Neural progenitor cell (in vitro differentiated cells): ENCODE results near the gene STEEP1. TPM values are rescaled to one million over a fixed set of nuclear protein-coding genes. Genes with fewer than 3 reads are reported as not detected.
A peak's percentile ranks its signal among the peaks of the same experiment; 100 is the strongest.

Experiments used
- DNase-seq: peaks from one replicate; pipeline ENCODE4 v3.0.0-alpha.2; 2016; ENCODE audit warnings: low spot score
- H2AFZ ChIP-seq: fragments of 200-600 bp; sonication (generic); replicated peaks from 2 replicates; pipeline ENCODE4 v1.6.1; 2016; ENCODE audit warnings: antibody characterized with exemption
- H3F3A ChIP-seq: fragments of 200-600 bp; sonication (generic); 2 replicates; pipeline ENCODE4 v1.6.1; 2016; ENCODE audit warnings: antibody characterized with exemption, low read depth
- H3K27ac ChIP-seq: fragments of 200-600 bp; sonication (generic); 2 replicates; pipeline ENCODE4 v1.5.1; 2016; ENCODE audit warnings: mild to moderate bottlenecking
- H3K27me3 ChIP-seq: fragments of 200-600 bp; sonication (generic); 2 replicates; pipeline ENCODE4 v1.6.1; 2016; ENCODE audit warnings: mild to moderate bottlenecking, moderate library complexity
- H3K36me3 ChIP-seq: fragments of 200-600 bp; sonication (generic); 2 replicates; pipeline ENCODE4 v1.5.1; 2016
- H3K4me1 ChIP-seq: fragments of 200-600 bp; sonication (generic); 2 replicates; pipeline ENCODE4 v1.6.1; 2016; ENCODE audit warnings: mixed run types
- H3K4me2 ChIP-seq: fragments of 200-600 bp; sonication (generic); 2 replicates; pipeline ENCODE4 v1.6.1; 2016
- H3K4me3 ChIP-seq: fragments of 200-600 bp; sonication (generic); 2 replicates; pipeline ENCODE4 v1.5.1; 2016
- H3K79me2 ChIP-seq: fragments of 200-600 bp; sonication (generic); 2 replicates; pipeline ENCODE4 v1.6.1; 2016; ENCODE audit warnings: low read depth
- H3K9ac ChIP-seq: fragments of 200-600 bp; sonication (generic); 2 replicates; pipeline ENCODE4 v1.6.1; 2016
- H3K9me3 ChIP-seq: fragments of 200-600 bp; sonication (generic); 2 replicates; pipeline ENCODE4 v1.5.1; 2016; ENCODE audit warnings: low read depth
- H4K20me1 ChIP-seq: fragments of 200-600 bp; sonication (generic); 2 replicates; pipeline ENCODE4 v1.6.1; 2016; ENCODE audit warnings: low read depth
- H3K27ac Mint-ChIP-seq: 3 replicates; pipeline ENCODE4 v1.8.0; 2021; ENCODE audit warnings: mixed read lengths
- H3K27me3 Mint-ChIP-seq: 2 replicates; pipeline ENCODE4 v1.8.0; 2022; ENCODE audit warnings: low read depth, mild to moderate bottlenecking, inconsistent platforms, moderate library complexity, mixed read lengths; ENCODE audit not compliant: insufficient read depth
- H3K36me3 Mint-ChIP-seq: 3 replicates; pipeline ENCODE4 v1.8.0; 2021; ENCODE audit warnings: mixed read lengths
- H3K4me1 Mint-ChIP-seq: 3 replicates; pipeline ENCODE4 v1.8.0; 2021; ENCODE audit warnings: mixed read lengths
- H3K4me3 Mint-ChIP-seq: 3 replicates; pipeline ENCODE4 v1.8.0; 2021; ENCODE audit warnings: mild to moderate bottlenecking, moderate library complexity, mixed read lengths
- H3K9me3 Mint-ChIP-seq: 3 replicates; pipeline ENCODE4 v1.8.0; 2020; ENCODE audit warnings: mixed read lengths
- EZH2 ChIP-seq: fragments of 200-600 bp; sonication (generic); IDR thresholded peaks from 2 replicates; pipeline ENCODE4 v1.6.1; 2017; ENCODE audit warnings: antibody characterized with exemption, mild to moderate bottlenecking, moderate library complexity
- EZH2phosphoT487 ChIP-seq: fragments of 200-600 bp; sonication (generic); IDR thresholded peaks from 2 replicates; pipeline ENCODE4 v1.6.1; 2017; ENCODE audit warnings: antibody characterized with exemption
- total RNA-seq: library from RNA; depleted of rRNA; stranded (reverse); fragments of >200 nt; gene quantifications from 2 replicates; pipeline ENCODE4 v1.2.3, GENCODE V29; 2015; ENCODE audit warnings: low replicate concordance
- TF ChIP-seq, protein P1 (sequence below): fragments of 200-600 bp; sonication (generic); IDR thresholded peaks from 2 replicates; pipeline ENCODE4 v1.5.1; 2017; ENCODE audit warnings: antibody characterized with exemption, mild to moderate bottlenecking

Gene STEEP1
- total RNA-seq, 1 donor from 2014 or later = 53.5 TPM

DNA sequence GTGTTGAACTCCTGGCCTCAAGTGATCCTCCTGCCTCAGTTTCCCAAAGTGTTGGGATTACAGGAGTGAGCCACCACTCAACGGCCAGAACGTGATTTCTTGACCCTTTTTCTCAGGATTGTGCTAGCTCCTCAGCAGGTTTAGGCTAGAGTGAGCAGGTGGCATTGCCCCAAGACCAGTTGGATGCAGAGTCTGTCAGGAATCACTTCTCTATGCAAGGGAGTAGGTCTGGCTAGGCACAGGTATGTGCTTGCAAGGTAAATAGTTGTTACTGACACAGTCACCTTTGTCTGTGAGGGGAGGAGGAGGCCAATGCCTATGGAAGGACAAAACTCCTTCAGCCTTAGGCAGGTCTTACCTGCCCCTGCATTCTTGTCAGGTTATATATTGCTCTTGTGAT, 72.7 kb downstream of the STEEP1 start:
- H3K27ac ChIP-seq = no peak overlapping the region
- H2AFZ ChIP-seq = no peak overlapping the region
- no peaks in the 10 kb centered on the region for H3K36me3 Mint-ChIP-seq
- no peak overlapping the region for H3K4me3 ChIP-seq
- no peaks in the 10 kb centered on the region for H4K20me1 ChIP-seq
- H3K4me1 ChIP-seq = no peaks in the 10 kb centered on the region
- peaks cover 5% of the 10 kb centered on the region for H3K27me3 Mint-ChIP-seq
- no peak overlapping the region for H3K9ac ChIP-seq
- no peaks in the 10 kb centered on the region for H3K9me3 ChIP-seq
- no peak overlapping the region for H3K4me3 Mint-ChIP-seq
- no peaks in the 10 kb centered on the region for H3K36me3 ChIP-seq
- peaks cover 12% of the 10 kb centered on the region for H3K9me3 Mint-ChIP-seq
- DNase-seq = no peak
- TF ChIP-seq, protein P1, sequence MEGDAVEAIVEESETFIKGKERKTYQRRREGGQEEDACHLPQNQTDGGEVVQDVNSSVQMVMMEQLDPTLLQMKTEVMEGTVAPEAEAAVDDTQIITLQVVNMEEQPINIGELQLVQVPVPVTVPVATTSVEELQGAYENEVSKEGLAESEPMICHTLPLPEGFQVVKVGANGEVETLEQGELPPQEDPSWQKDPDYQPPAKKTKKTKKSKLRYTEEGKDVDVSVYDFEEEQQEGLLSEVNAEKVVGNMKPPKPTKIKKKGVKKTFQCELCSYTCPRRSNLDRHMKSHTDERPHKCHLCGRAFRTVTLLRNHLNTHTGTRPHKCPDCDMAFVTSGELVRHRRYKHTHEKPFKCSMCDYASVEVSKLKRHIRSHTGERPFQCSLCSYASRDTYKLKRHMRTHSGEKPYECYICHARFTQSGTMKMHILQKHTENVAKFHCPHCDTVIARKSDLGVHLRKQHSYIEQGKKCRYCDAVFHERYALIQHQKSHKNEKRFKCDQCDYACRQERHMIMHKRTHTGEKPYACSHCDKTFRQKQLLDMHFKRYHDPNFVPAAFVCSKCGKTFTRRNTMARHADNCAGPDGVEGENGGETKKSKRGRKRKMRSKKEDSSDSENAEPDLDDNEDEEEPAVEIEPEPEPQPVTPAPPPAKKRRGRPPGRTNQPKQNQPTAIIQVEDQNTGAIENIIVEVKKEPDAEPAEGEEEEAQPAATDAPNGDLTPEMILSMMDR = no peak
- TF ChIP-seq EZH2phosphoT487 (no peak), EZH2 (no peak)
- H3K27me3 ChIP-seq = no peaks in the 10 kb centered on the region
- no peak overlapping the region for H3K4me2 ChIP-seq
- no peak overlapping the region for H3K27ac Mint-ChIP-seq
- no peaks in the 10 kb centered on the region for H3K79me2 ChIP-seq
- peaks cover 11% of the 10 kb centered on the region for H3K4me1 Mint-ChIP-seq
- H3F3A ChIP-seq = no peaks in the 10 kb centered on the region

DNA sequence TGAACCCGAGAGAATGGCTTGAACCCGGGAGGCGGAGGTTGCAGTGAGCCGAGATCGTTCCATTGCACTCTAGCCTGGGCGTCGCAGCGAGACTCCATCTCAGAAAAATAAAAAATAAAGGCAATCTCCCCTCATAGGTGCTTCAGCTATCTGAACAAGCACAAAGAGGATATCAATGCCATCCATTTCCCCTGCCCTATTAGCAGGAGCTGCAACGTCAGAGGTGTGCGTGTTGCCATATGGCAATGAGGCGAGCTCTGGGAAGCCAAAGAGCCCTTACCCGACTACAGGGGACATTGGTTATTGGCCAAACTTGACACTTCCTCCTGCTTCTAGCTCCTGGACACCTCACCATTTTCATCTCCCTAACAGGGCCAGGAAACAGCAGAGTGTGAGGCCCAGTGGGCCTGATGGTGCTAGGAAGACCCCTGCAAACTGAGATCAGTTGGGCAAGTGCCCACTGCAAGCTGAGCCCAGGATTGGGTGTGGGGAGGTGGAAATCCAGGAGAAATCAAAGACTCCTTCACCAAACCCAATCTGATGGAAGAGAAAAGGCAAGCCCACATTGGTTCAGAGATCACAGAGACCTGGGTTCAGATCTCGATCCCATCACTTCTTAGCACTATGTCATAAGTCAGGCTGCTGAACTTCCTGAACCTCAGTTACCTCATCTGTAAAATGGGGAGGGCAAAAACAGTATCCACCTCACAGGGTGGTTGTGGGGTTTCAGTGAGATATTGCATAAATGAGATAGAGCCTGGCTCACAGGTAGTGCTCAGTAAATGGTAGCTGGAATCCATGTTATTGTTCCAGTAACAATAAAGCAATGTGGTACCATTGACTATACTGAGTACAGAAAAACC, 75.8 kb downstream of the STEEP1 start:
- H3K4me1 Mint-ChIP-seq = peaks cover 4% of the 10 kb centered on the region
- TF ChIP-seq EZH2phosphoT487 = no peak
- TF ChIP-seq, protein P1 = no peak
- TF ChIP-seq EZH2 = no peak

DNA sequence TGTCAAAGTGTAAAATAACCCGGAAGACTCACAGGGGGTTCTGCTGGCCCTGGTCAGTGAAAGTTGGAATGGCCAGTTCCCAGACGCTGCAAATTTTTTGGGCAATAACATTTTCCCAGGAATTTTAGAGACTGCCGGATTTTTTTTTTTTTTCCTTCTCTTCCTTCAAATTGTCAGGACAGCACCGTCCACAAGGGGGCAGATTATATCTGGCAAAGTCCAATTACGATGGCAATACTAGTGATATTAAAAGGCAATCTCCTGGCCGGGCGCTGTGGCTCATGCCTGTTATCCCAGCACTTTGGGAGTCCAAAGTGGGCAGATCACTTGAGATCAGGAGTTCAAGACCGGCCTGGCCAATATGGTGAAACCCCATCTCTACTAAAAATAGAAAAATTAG, 76.5 kb downstream of the STEEP1 start:
- Histone ChIP-seq H3K4me2 (no peak overlapping the region), H3K9ac (no peak overlapping the region), H3K4me3 (no peak overlapping the region), H4K20me1 (no peaks in the 10 kb centered on the region), H2AFZ (no peak overlapping the region), H3K9me3 (no peaks in the 10 kb centered on the region), H3K36me3 (no peaks in the 10 kb centered on the region), H3F3A (no peaks in the 10 kb centered on the region), H3K27ac (no peak overlapping the region), H3K4me1 (no peaks in the 10 kb centered on the region), H3K79me2 (no peaks in the 10 kb centered on the region), H3K27me3 (no peaks in the 10 kb centered on the region)
- Mint-ChIP-seq H3K36me3 (no peaks in the 10 kb centered on the region), H3K27me3 (peaks cover 8% of the 10 kb centered on the region), H3K9me3 (peaks cover 16% of the 10 kb centered on the region), H3K4me3 (no peak overlapping the region), H3K4me1 (no peaks in the 10 kb centered on the region), H3K27ac (no peak overlapping the region)
- TF ChIP-seq, protein P1 = peak; percentile 62
- no peak for TF ChIP-seq EZH2phosphoT487
- no peak for TF ChIP-seq EZH2
- DNase-seq = peak; percentile 49

More for the DNA sequence above, 75.8 kb downstream of the STEEP1 start:
- Histone ChIP-seq H3K4me3 (no peak overlapping the region), H4K20me1 (no peaks in the 10 kb centered on the region), H3K9ac (no peak overlapping the region), H3K27me3 (no peaks in the 10 kb centered on the region), H3K4me2 (no peak overlapping the region), H3K4me1 (no peaks in the 10 kb centered on the region), H3K36me3 (no peaks in the 10 kb centered on the region), H3F3A (no peaks in the 10 kb centered on the region), H3K9me3 (no peaks in the 10 kb centered on the region), H2AFZ (no peak overlapping the region), H3K79me2 (no peaks in the 10 kb centered on the region), H3K27ac (no peak overlapping the region)
- peaks cover 6% of the 10 kb centered on the region for H3K27me3 Mint-ChIP-seq
- H3K36me3 Mint-ChIP-seq = no peaks in the 10 kb centered on the region
- H3K9me3 Mint-ChIP-seq = peaks cover 14% of the 10 kb centered on the region
- DNase-seq = no peak
- no peak overlapping the region for H3K4me3 Mint-ChIP-seq
- H3K27ac Mint-ChIP-seq = no peak overlapping the region

Other genes starting within 250 kb of the STEEP1 start
- gene SLC25A43, start 166.1 kb downstream of the STEEP1 start, total RNA-seq = 2.3 and 5.4 TPM in 2 replicates
- gene SLC25A5, start 97.0 kb downstream of the STEEP1 start, total RNA-seq = 205 and 289 TPM in 2 replicates
- 54.2 and 90.2 TPM in 2 replicates for gene UBE2A, start 9.2 kb upstream of the STEEP1 start, total RNA-seq
- 11.2 and 17.4 TPM in 2 replicates for gene NKRF, start 41.0 kb upstream of the STEEP1 start, total RNA-seq
- 19.4 and 21.7 TPM in 2 replicates for gene SEPTIN6, start 127.8 kb upstream of the STEEP1 start, total RNA-seq
- 0.50 TPM in 1 of 2 replicates, not detected in the other for gene SOWAHD, start 193.2 kb upstream of the STEEP1 start, total RNA-seq
- 10,337 and 10,894 TPM in 2 replicates for gene RPL39, start 226.2 kb upstream of the STEEP1 start, total RNA-seq